WERI-Rb-1 (cell line): ENCODE results near the gene TBC1D17.
A peak's percentile ranks its signal among the peaks of the same experiment; 100 is the strongest.
"Not testable (repeated sequence)": the region's sequence is repeated elsewhere in the genome, so short reads cannot be mapped to it uniquely, and the experiment has no call there.

Experiments used
- DNase-seq: peaks from one replicate; pipeline ENCODE4 v3.0.0-alpha.2; 2020
- H3K27ac ChIP-seq: fragments of 250-450 bp; sonication (Bioruptor Pico); 2 replicates; pipeline ENCODE4 v1.5.1; 2020; ENCODE audit warnings: mild to moderate bottlenecking, moderate library complexity
- H3K27me3 ChIP-seq: fragments of 250-450 bp; sonication (Bioruptor Pico); 2 replicates; pipeline ENCODE4 v1.5.1; 2021; ENCODE audit warnings: mild to moderate bottlenecking, low read depth, moderate library complexity; ENCODE audit not compliant: insufficient read depth, severe bottlenecking
- H3K36me3 ChIP-seq: fragments of 250-450 bp; sonication (Bioruptor Pico); 2 replicates; pipeline ENCODE4 v1.5.1; 2020; ENCODE audit warnings: mild to moderate bottlenecking, moderate library complexity
- H3K4me3 ChIP-seq: 2 replicates; pipeline ENCODE4 v1.5.1; 2011; ENCODE audit warnings: low read depth, mild to moderate bottlenecking, control low read depth, low read length
- H3K9me3 ChIP-seq: fragments of 250-450 bp; sonication (Bioruptor Pico); 2 replicates; pipeline ENCODE4 v1.5.1; 2021; ENCODE audit warnings: mild to moderate bottlenecking, moderate library complexity; ENCODE audit not compliant: severe bottlenecking
- CTCF ChIP-seq: IDR thresholded peaks from 2 replicates; pipeline ENCODE4 v1.5.1; 2011; ENCODE audit warnings: low read depth, mild to moderate bottlenecking, control low read depth, inconsistent platforms, low read length

TBC1D17 gene

GRCh38 chr19:49920624-49921363, 43.3 kb downstream of the TBC1D17 start:
- no peak for TF ChIP-seq CTCF
- Histone ChIP-seq H3K9me3 (no peaks in the 10 kb centered on the region), H3K27me3 (no peaks in the 10 kb centered on the region), H3K4me3 (no peak overlapping the region), H3K36me3 (peaks cover 95% of the 10 kb centered on the region), H3K27ac (no peak overlapping the region)
- no peak for DNase-seq

GRCh38 chr19:49921871-49922795, 44.6 kb downstream of the TBC1D17 start:
- Histone ChIP-seq H3K4me3 (no peak overlapping the region), H3K27ac (no peak overlapping the region), H3K9me3 (no peaks in the 10 kb centered on the region), H3K36me3 (peaks cover 96% of the 10 kb centered on the region), H3K27me3 (no peaks in the 10 kb centered on the region)
- TF ChIP-seq CTCF, result no peak
- DNase-seq, result no peak

GRCh38 chr19:49923055-49924003, 45.8 kb downstream of the TBC1D17 start:
- H3K4me3 ChIP-seq, result no peak overlapping the region
- H3K9me3 ChIP-seq, result no peaks in the 10 kb centered on the region
- H3K36me3 ChIP-seq, result peaks cover 98% of the 10 kb centered on the region
- H3K27me3 ChIP-seq, result no peaks in the 10 kb centered on the region
- no peak for TF ChIP-seq CTCF
- H3K27ac ChIP-seq, result no peak overlapping the region
- DNase-seq, result no peak

- no peaks in the 10 kb centered on the region for H3K9me3 ChIP-seq
- peaks cover 100% of the 10 kb centered on the region for H3K36me3 ChIP-seq
- no peak for DNase-seq
- H3K27ac ChIP-seq, result peak overlapping the region; percentile 24; the same call in 1 of the 2 replicates
- H3K27me3 ChIP-seq, result no peaks in the 10 kb centered on the region
- no peak for TF ChIP-seq CTCF
- H3K4me3 ChIP-seq, result no peak overlapping the region
Observed at GRCh38 chr19:49924004-49924880, 46.7 kb downstream of the TBC1D17 start.

GRCh38 chr19:49924881-49925210, 47.3 kb downstream of the TBC1D17 start:
- H3K9me3 ChIP-seq, H3K27me3 ChIP-seq, DNase-seq, H3K4me3 ChIP-seq, H3K27ac ChIP-seq: not testable (repeated sequence)
- peaks cover 94% of the 10 kb centered on the region for H3K36me3 ChIP-seq
